Ectodermal cell (in vitro differentiated cells): ENCODE data around the gene TICRR.
A peak's percentile ranks its signal among the peaks of the same experiment; 100 is the strongest.

Source experiments
- H3K27ac ChIP-seq: 2 replicates; pipeline ENCODE4 v1.7.0; 2013; ENCODE audit warnings: mild to moderate bottlenecking, low read depth, low read length; ENCODE audit not compliant: insufficient read depth, poor library complexity, severe bottlenecking
- H3K27me3 ChIP-seq: 2 replicates; pipeline ENCODE4 v1.7.0; 2013; ENCODE audit warnings: mild to moderate bottlenecking, low read length; ENCODE audit not compliant: insufficient read depth, control insufficient read depth, poor library complexity, severe bottlenecking
- H3K36me3 ChIP-seq: one replicate; pipeline ENCODE4 v1.7.0; 2013; ENCODE audit warnings: low read length; ENCODE audit not compliant: control insufficient read depth, insufficient read depth
- H3K4me1 ChIP-seq: one replicate; pipeline ENCODE4 v1.7.0; 2013; ENCODE audit warnings: low read length; ENCODE audit not compliant: control insufficient read depth, insufficient read depth
- H3K4me3 ChIP-seq: 2 replicates; pipeline ENCODE4 v1.7.0; 2013; ENCODE audit warnings: low read depth, low read length, control low read depth; ENCODE audit not compliant: insufficient read depth
- H3K9me3 ChIP-seq: 2 replicates; pipeline ENCODE4 v1.7.0; 2013; ENCODE audit warnings: mild to moderate bottlenecking, low read length, moderate library complexity; ENCODE audit not compliant: control insufficient read depth
- WGBS, 2 experiments: methylation state at CpG; one replicate each; pipeline ENCODE4 v1.1.7; 2013; ENCODE audit warnings: missing lambda C conversion rate in 2 of 2; 5-methylcytosine and 5-hydroxymethylcytosine counted together

The TICRR gene

DNA sequence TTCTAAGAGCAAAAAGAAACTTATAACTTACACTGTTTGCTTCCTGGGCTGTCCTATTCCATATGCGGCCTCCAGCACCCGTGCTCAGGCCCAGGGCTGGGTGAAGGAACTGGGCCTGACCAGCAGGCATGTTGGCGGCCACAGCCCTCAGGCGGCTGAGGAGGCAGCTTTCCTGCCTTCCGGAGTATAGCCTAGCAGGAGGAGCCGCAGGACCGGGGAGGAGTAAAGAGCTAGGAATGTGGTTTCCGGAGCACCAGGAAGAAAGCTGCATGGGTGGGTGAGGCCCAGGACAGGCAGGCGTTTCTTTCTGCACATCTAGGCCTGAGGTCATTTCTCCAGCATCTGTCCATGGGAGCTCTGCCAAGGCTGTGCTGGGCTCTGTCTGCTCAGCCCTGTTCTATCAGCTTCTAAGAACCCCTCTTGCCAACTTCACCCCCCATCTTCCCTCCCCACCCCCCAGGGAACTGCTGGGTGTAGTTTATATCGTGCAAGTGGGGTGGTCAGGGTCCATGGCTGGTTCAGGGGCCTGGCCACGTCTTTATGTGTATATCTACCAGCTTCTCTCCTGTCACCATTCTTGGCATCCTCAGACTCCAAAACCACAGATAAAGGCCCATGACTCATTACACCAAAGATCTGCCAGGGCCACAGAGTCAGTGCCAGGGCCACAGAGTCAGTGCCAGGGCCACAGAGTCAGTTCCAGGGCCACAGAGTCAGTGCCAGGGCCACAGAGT is 87.8 kb downstream of the TICRR start:
- WGBS, 2 experiments = 76 to 83% methylated on average over 11 of the region's 11 CpGs
- H3K27ac ChIP-seq = no peak overlapping the region
- peaks cover 50% of the 10 kb centered on the region for H3K27me3 ChIP-seq
- H3K36me3 ChIP-seq = no peaks in the 10 kb centered on the region
- no peak overlapping the region for H3K4me3 ChIP-seq
- H3K4me1 ChIP-seq = peaks cover 11% of the 10 kb centered on the region
- H3K9me3 ChIP-seq = no peaks in the 10 kb centered on the region

DNA sequence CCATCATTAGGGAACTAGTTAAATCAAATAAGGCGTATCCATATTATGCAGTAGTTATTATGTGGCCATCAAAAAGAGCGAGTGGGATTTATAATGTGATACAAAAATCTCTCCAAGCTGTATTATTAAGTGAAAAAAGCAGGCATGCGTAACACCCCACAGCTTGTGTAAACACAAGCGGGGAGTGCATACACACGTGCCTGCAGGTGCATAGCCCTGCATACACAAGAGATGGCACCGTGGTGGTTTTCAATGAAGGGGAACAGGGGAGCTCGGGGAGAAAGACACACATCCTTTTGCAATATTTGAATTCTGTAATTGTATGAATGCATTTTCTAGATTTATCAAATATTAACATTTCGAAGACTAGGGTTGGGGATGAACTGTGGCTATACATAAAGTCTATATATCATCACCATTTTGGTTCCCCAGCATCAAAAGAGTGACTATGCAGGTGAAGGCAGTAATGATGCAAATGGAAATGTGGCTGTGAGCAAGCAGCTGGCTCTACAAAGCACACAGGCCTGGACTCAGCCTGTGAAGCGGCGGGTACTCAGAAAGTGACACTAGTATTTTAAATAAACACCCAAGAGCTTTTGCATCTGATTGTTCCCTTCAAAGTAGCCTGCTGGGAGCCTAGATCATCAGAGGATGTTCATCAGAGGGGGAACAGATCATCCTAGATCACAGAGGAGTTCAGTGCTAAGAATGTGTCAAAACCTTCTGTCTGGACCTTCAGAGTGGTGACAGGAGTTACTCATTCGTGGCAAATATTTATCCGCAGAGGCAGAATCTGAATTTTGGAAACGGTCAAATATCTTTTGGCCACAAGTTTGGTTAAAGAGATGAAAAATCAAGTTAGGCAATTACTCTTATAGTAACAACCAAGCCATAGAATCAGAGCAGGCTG is 89.4 kb downstream of the TICRR start:
- peaks cover 11% of the 10 kb centered on the region for H3K4me1 ChIP-seq
- WGBS, 2 experiments = 78 to 82% methylated on average over 12 to 13 of the region's 13 CpGs
- H3K4me3 ChIP-seq = peak overlapping the region; percentile 38
- no peaks in the 10 kb centered on the region for H3K9me3 ChIP-seq
- no peaks in the 10 kb centered on the region for H3K36me3 ChIP-seq
- H3K27me3 ChIP-seq = peaks cover 45% of the 10 kb centered on the region
- H3K27ac ChIP-seq = no peak overlapping the region

DNA sequence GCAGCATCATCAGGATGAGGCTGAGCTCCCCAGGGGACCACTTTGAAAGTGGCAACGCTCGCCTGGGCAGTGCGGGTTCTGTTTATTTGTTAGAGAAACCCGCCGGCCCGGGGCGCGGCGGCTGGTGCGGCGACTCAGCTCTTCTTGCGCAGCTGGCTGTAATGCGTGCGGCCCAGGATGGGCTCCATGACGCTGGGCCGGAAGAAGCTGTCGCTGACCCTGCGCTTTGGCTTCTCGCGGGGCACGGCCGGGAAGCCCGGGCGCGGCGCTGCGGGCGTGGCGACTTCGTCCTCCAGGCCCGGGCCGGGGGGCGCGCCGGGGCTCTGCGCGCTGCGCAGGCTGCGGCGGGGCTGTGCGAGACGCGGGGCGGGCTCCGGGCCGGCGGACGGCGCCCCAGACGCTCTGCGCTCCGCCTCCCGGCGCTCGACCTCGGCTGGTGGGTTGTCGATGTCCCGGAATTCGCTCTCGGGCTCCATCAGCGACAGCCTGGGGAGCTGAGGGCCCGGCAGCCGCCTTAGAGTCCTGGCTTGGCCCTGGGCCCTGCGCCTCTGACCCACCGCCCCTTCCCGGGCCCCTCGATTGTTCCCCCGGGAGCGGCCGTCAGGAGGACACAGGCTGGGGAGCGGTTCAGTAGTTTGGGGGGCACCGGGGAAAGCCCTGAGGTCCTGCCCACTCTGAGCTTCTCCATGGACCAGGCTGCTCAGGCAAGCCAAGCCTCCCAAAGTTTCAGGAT is 90.3 kb downstream of the TICRR start:
- Histone ChIP-seq H3K4me3 (peak overlapping the region; percentile 38), H3K27ac (no peak overlapping the region), H3K27me3 (peaks cover 40% of the 10 kb centered on the region), H3K36me3 (no peaks in the 10 kb centered on the region), H3K9me3 (no peaks in the 10 kb centered on the region), H3K4me1 (peaks cover 11% of the 10 kb centered on the region)
- 4 to 5% methylated on average over 72 of the region's 72 CpGs for WGBS, 2 experiments

DNA sequence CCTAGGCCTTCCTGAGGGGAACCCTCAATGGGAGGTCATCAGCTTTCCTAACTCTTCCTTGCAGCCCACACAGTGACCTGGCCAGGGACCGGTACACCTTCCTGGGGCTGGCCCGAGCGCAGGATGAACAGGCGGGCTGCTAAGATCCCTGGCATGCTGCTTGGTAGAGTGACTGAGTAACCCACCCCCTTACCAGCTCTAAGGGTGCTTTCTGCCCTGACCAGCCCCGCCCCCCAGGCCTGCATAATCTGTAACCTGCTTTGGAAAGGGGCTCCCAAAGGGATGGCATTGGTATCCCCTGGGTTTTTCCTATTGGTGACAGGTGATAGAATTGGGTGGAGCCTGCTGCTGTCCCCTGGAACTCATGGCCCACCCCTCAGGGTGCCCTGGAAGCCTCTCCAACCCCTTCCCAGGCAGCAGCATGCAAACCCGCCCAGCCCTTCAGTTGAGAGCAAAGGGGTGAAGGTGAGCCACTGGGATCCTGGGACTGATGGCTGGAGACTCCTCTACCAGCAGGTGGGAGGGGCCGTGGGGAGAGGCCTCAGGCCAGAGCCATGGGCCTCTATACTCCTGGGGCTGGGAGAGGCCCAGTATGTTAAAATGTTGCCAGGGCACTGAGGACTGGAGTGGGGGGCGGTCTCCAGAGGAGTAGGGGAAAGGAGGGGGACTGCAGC is 91.1 kb downstream of the TICRR start:
- peaks cover 11% of the 10 kb centered on the region for H3K4me1 ChIP-seq

DNA sequence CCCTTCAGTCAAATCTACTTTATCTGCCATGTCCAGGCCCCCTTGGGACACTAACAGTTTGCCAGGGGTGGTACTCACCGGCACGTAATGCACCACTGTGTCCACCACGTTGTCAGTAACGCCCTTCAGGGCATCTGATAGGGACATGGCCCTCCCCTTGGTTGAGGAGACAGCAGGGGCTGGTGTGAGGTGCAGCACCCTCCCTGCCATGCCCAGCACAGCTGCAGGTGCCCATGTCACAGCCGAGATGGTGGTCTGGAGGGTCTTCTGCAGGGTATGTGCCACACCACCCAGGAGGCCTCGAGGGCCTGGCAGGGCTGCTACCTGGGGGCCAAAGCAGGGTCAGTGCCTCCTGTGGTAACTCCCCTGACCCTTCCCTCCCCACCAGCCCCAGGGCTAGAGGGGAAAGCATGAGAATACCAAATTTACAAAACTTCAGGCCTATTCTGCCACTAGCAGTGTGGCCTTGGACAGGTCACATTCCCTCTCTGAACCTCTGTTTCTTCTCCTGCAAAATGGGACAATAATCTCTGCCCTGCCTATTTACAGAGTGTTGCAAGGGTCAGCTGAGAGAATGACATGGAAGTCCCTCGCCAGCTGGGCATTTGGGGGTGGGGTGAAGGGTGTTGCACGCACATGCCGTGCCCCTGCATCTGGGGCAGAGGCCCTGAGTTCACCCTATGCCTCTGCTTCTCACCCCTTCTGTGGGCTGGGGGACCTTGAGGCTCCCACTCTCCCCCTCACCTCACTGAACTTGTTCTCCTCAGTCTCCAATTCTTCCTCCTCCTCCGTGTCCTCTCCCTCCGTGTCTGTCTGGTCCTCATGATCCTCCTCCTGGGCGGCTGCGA is 91.8 kb downstream of the TICRR start:
- WGBS, 2 experiments = 89 to 90% methylated on average over 13 of the region's 13 CpGs
- H3K4me1 ChIP-seq = peaks cover 11% of the 10 kb centered on the region

More for the DNA sequence above, 91.1 kb downstream of the TICRR start:
- 81 to 82% methylated on average over 8 of the region's 8 CpGs for WGBS, 2 experiments
- Histone ChIP-seq H3K36me3 (no peaks in the 10 kb centered on the region), H3K4me3 (peak overlapping the region; percentile 38), H3K9me3 (no peaks in the 10 kb centered on the region), H3K27me3 (peaks cover 34% of the 10 kb centered on the region), H3K27ac (no peak overlapping the region)

DNA sequence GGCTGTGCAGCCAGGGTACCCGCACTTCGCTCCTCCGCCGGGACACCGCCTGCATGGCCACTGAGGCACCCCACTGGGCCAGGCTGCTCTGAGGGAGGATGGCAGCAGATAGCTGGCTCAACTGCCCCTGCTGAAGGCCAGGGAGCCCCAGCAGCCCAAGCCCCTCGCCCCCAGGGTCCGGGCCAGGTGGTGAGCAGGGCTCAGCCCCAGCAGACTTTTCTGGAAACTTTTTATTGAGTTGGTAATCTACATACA is 92.4 kb downstream of the TICRR start:
- 85 to 90% methylated on average over 7 of the region's 7 CpGs for WGBS, 2 experiments
- Histone ChIP-seq H3K36me3 (no peaks in the 10 kb centered on the region), H3K4me1 (peaks cover 11% of the 10 kb centered on the region), H3K9me3 (no peaks in the 10 kb centered on the region), H3K27me3 (peaks cover 33% of the 10 kb centered on the region), H3K27ac (no peak overlapping the region), H3K4me3 (no peak overlapping the region)

More for the DNA sequence above, 91.8 kb downstream of the TICRR start:
- Histone ChIP-seq H3K36me3 (no peaks in the 10 kb centered on the region), H3K9me3 (no peaks in the 10 kb centered on the region), H3K27me3 (peaks cover 33% of the 10 kb centered on the region), H3K4me3 (no peak overlapping the region), H3K27ac (no peak overlapping the region)

DNA sequence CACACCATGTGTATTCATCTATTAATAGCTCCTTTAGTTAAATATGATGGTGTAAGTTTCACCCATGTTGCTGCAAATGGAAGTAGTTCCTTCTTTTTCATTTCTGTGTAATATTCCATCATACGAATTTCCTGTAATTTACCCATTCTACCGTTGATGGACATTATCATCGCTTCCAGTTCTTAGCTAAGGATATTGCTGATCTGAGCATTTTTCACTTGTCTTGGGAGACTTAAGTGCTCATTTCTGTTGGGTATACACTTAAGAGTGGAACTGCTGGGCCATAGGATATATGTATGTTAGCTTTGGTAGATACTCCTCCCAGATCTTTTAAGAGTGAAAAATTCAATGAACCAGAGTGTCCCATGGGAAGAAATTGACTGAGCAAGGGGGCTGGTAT is 92.9 kb downstream of the TICRR start:
- Histone ChIP-seq H3K27me3 (peaks cover 33% of the 10 kb centered on the region), H3K4me1 (peaks cover 11% of the 10 kb centered on the region), H3K36me3 (no peaks in the 10 kb centered on the region), H3K4me3 (no peak overlapping the region), H3K27ac (no peak overlapping the region), H3K9me3 (no peaks in the 10 kb centered on the region)
- WGBS, 2 experiments = 94% methylated on average over 3 of the region's 3 CpGs

DNA sequence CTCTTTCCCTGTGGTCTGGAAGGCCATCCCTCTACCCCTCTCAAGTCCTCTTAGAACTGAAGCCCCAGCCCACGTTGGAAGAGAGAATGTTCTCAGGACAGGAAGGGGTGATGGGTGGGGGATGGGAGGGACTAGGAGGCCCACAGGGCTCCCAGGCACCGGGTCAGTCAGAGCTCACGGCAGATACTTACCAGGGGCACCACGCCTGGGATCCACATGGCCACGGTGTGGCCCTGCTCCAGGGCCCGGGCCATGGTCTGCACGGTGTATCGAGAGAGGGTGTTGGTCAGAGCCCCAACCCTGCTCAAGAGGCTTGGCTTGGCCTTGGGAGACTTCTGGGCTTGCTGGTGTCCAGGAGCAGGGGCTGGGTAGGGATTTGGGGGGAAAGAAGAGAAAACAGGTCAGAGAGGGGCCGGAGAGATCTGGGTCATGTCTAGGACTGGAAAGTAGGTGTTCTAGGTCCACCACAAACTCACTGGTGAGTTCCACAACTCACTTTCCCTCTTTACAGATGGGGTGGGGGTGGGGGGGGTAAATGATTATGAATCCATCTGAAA is 94.1 kb downstream of the TICRR start:
- H3K27me3 ChIP-seq = peaks cover 30% of the 10 kb centered on the region

DNA sequence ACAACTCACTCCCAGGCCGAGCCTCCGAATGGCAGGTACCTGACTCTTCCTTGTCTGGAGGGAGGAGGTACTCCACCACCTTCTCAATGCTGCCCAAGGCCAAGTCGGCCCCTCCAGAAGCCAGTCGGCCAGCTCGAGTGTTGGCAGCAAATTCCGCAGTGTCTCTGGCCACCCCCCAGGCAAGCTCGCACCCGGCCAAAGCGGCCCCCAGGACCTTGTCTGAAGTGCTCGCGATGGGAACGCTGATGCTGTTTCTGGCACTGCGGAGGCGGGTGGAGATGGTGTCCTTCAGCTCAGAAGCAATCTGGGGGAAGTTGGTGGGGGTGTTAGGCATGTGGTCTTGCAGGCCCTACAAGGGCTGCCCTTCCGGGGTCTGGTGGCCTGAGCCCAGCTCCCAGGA is 94.7 kb downstream of the TICRR start:
- Histone ChIP-seq H3K9me3 (no peaks in the 10 kb centered on the region), H3K4me3 (no peak overlapping the region), H3K36me3 (no peaks in the 10 kb centered on the region), H3K27me3 (peaks cover 25% of the 10 kb centered on the region), H3K27ac (no peak overlapping the region), H3K4me1 (peaks cover 5% of the 10 kb centered on the region)
- 92 to 94% methylated on average over 15 of the region's 15 CpGs for WGBS, 2 experiments

More for the DNA sequence above, 94.1 kb downstream of the TICRR start:
- Histone ChIP-seq H3K4me3 (no peak overlapping the region), H3K27ac (no peak overlapping the region), H3K4me1 (peaks cover 11% of the 10 kb centered on the region), H3K36me3 (no peaks in the 10 kb centered on the region), H3K9me3 (no peaks in the 10 kb centered on the region)
- WGBS, 2 experiments = 88 to 92% methylated on average over 8 of the region's 9 CpGs
